Liver (tissue), 3 donors: Measurements from ENCODE around the gene FOXP3.

Experiments used
- CTCF ChIP-seq: fragments of 150-350 bp; IDR thresholded peaks from 2 replicates; pipeline ENCODE4 v1.5.1; 2017; ENCODE audit warnings: improper control_type of control experiment, low read depth, low read length; ENCODE audit not compliant: missing input control
- RAD21 ChIP-seq, 2 donors: IDR thresholded peaks; 2 replicates each; pipeline ENCODE4 v1.6.1; 2016; ENCODE audit warnings: antibody characterized with exemption in 2 of 2, mild to moderate bottlenecking in 2 of 2
- ZBTB33 ChIP-seq: IDR thresholded peaks from 2 replicates; pipeline ENCODE4 v1.6.1; 2016; ENCODE audit warnings: antibody characterized with exemption
- donor health status: healthy.
- donor health status: healthy.

GRCh38 chrX:49257074-49257790 is 7.3 kb downstream of the FOXP3 start:
- no peak for TF ChIP-seq CTCF
- no peak for TF ChIP-seq ZBTB33
- no peak for TF ChIP-seq RAD21 (IDR thresholded peaks at IDR 0.05)
